Thyroid gland (tissue), 4 donors: Measurements from ENCODE around the gene FKBP10. TPM values are rescaled to one million over a fixed set of nuclear protein-coding genes. Genes with fewer than 3 reads are reported as not detected.

Experiments
- DNase-seq, 2 donors: peaks; one replicate each; pipeline ENCODE4 v3.0.0-alpha.2; 2019
- H3K27ac ChIP-seq, 3 donors: fragments of 200-600 bp; sonication (generic); 1 replicate in 2 of 3; 2 replicates in 1 of 3; pipeline ENCODE4 v1.5.1; 2016 to 2019; ENCODE audit warnings: mild to moderate bottlenecking in 1 of 3, moderate library complexity in 1 of 3
- H3K27me3 ChIP-seq: fragments of 200-600 bp; sonication (generic); one replicate; pipeline ENCODE4 v1.5.1; 2019
- H3K36me3 ChIP-seq, 2 donors: fragments of 200-600 bp; sonication (generic); one replicate each; pipeline ENCODE4 v1.5.1; 2016 to 2019
- H3K4me1 ChIP-seq, 2 donors: fragments of 200-600 bp; sonication (generic); one replicate each; pipeline ENCODE4 v1.5.1; 2017 to 2019
- H3K4me3 ChIP-seq, 3 donors: fragments of 200-600 bp; sonication (generic); replicated peaks in 1 of 3; 1 replicate in 2 of 3; 2 replicates in 1 of 3; pipeline ENCODE4 v1.5.1; 2016; ENCODE audit warnings: mild to moderate bottlenecking in 1 of 3
- H3K9me3 ChIP-seq: fragments of 200-600 bp; sonication (generic); one replicate; pipeline ENCODE4 v1.5.1; 2017
- CTCF ChIP-seq, 6 experiments: fragments of 200-600 bp in 3 of 6; fragments of 450-650 bp in 3 of 6; sonication (generic) in 3 of 6; IDR thresholded peaks; one replicate each; pipeline ENCODE4 v1.5.1; 2016 to 2019; ENCODE audit warnings: antibody characterized with exemption in 6 of 6, mild to moderate bottlenecking in 2 of 6, inconsistent platforms in 1 of 6, moderate library complexity in 1 of 6
- POLR2A ChIP-seq, 2 donors: fragments of 450-650 bp; IDR thresholded peaks; one replicate each; pipeline ENCODE4 v1.6.1; 2017; ENCODE audit warnings: antibody characterized with exemption in 2 of 2, mild to moderate bottlenecking in 2 of 2, moderate library complexity in 1 of 2
- WGBS, 2 donors: methylation state at CpG; one replicate each; pipeline ENCODE4 v1.1.5; 2017; 5-methylcytosine and 5-hydroxymethylcytosine counted together
- intact Hi-C: fragments of 100-400 bp; cut with DNase I; formaldehyde crosslinking; loops from one replicate; pipeline ENCODE4 v1.15.1; 2023
- total RNA-seq, 4 donors: library from RNA; depleted of rRNA; stranded (reverse); fragments of >200 nt; gene quantifications; one replicate each; pipeline ENCODE4 v1.2.3, GENCODE V29; 2016

The FKBP10 gene
- total RNA-seq, 4 donors from 2014 or later, result 42.2 to 75.3 (median 60.4) TPM

- intact Hi-C loops, result no loop called here
- DNase-seq, result peak; percentile 85 to 86
- WGBS, 2 donors, result 0 to 1% methylated on average over 5 to 19 of the region's 96 CpGs
- peaks cover 18 to 37% of the 10 kb centered on the region in 2 donors for H3K4me1 ChIP-seq
- peak; percentile 40 to 90 (median 72) for TF ChIP-seq CTCF (IDR thresholded peaks at IDR 0.05)
- TF ChIP-seq POLR2A (IDR thresholded peaks at IDR 0.05), result peak; percentile 15 to 65
- H3K27ac ChIP-seq, result peak within 1 kb of the TSS; percentile 36 to 80 (median 58)
- peak within 1 kb of the TSS; percentile 51 to 79 (median 64) for H3K4me3 ChIP-seq
- H3K27me3 ChIP-seq, result no peaks in the 10 kb centered on the region
- H3K36me3 ChIP-seq, result no peaks in the 10 kb centered on the region
- H3K9me3 ChIP-seq, result no peaks in the 10 kb centered on the region
These were observed 1.0 kb upstream of the FKBP10 start, which contains the start of gene P3H4 for GRCh38 chr17:41811549-41812380. Gene P3H4 (minus strand): TSS chr17:41811949. CDS start chr17:41811915, 34 bp downstream.

- WGBS, 2 donors, result 29 to 44% methylated on average over 10 to 11 of the region's 12 CpGs
- no peak for TF ChIP-seq POLR2A (IDR thresholded peaks at IDR 0.05)
- Histone ChIP-seq H3K4me3 (peak overlapping the region in 2 of 3 donors; percentile 1 to 64), H3K9me3 (no peaks in the 10 kb centered on the region), H3K27ac (peak overlapping the region; percentile 25 to 80 (median 40)), H3K27me3 (no peaks in the 10 kb centered on the region), H3K36me3 (no peaks in the 10 kb centered on the region), H3K4me1 (peaks cover 18 to 37% of the 10 kb centered on the region in 2 donors)
- no peak for DNase-seq
- intact Hi-C loops, result no loop called here
These were observed 412 bp downstream of the FKBP10 start for GRCh38 chr17:41813152-41813680.

GRCh38 chr17:41813699-41814124 lies 908 bp downstream of the FKBP10 start:
- no peak overlapping the region for H3K4me3 ChIP-seq
- intact Hi-C loops, result no loop called here
- no peaks in the 10 kb centered on the region for H3K9me3 ChIP-seq
- no peak for TF ChIP-seq CTCF (IDR thresholded peaks at IDR 0.05)
- TF ChIP-seq POLR2A (IDR thresholded peaks at IDR 0.05), result no peak
- 67 to 76% methylated on average over 9 of the region's 9 CpGs for WGBS, 2 donors
- H3K27me3 ChIP-seq, result no peaks in the 10 kb centered on the region
- H3K27ac ChIP-seq, result peak overlapping the region; percentile 25 to 80 (median 40)
- H3K4me1 ChIP-seq, result peaks cover 18 to 37% of the 10 kb centered on the region in 2 donors
- DNase-seq, result no peak
- no peaks in the 10 kb centered on the region for H3K36me3 ChIP-seq

- Histone ChIP-seq H3K27me3 (no peaks in the 10 kb centered on the region), H3K9me3 (no peaks in the 10 kb centered on the region), H3K27ac (peak overlapping the region in 2 of 3 donors; percentile 25 to 40), H3K4me3 (no peak overlapping the region), H3K4me1 (peaks cover 18 to 37% of the 10 kb centered on the region in 2 donors), H3K36me3 (no peaks in the 10 kb centered on the region)
- no peak for TF ChIP-seq POLR2A (IDR thresholded peaks at IDR 0.05)
- TF ChIP-seq CTCF (IDR thresholded peaks at IDR 0.05), result no peak
- WGBS, 2 donors, result 6 to 29% methylated on average over 1 of the region's 1 CpG
- DNase-seq, result peak; percentile 83 to 85
- intact Hi-C loops, result no loop called here
These were observed 1.4 kb downstream of the FKBP10 start for GRCh38 chr17:41814195-41814594.

- no peak overlapping the region for H3K27ac ChIP-seq
- 94 to 95% methylated on average over 23 of the region's 23 CpGs for WGBS, 2 donors
- TF ChIP-seq POLR2A (IDR thresholded peaks at IDR 0.05) (no peak), CTCF (IDR thresholded peaks at IDR 0.05) (no peak)
- no peaks in the 10 kb centered on the region for H3K9me3 ChIP-seq
- intact Hi-C loops, result no loop called here
- no peaks in the 10 kb centered on the region for H3K36me3 ChIP-seq
- H3K4me3 ChIP-seq, result no peak overlapping the region
- peaks cover 6 to 20% of the 10 kb centered on the region in 2 donors for H3K4me1 ChIP-seq
- H3K27me3 ChIP-seq, result no peaks in the 10 kb centered on the region
- DNase-seq, result no peak
These were observed 4.0 kb downstream of the FKBP10 start for GRCh38 chr17:41816637-41817320.
